Measurements from ENCODE around the gene RSL1D1.
A peak's percentile ranks its signal among the peaks of the same experiment; 100 is the strongest.

Gene RSL1D1

DNA sequence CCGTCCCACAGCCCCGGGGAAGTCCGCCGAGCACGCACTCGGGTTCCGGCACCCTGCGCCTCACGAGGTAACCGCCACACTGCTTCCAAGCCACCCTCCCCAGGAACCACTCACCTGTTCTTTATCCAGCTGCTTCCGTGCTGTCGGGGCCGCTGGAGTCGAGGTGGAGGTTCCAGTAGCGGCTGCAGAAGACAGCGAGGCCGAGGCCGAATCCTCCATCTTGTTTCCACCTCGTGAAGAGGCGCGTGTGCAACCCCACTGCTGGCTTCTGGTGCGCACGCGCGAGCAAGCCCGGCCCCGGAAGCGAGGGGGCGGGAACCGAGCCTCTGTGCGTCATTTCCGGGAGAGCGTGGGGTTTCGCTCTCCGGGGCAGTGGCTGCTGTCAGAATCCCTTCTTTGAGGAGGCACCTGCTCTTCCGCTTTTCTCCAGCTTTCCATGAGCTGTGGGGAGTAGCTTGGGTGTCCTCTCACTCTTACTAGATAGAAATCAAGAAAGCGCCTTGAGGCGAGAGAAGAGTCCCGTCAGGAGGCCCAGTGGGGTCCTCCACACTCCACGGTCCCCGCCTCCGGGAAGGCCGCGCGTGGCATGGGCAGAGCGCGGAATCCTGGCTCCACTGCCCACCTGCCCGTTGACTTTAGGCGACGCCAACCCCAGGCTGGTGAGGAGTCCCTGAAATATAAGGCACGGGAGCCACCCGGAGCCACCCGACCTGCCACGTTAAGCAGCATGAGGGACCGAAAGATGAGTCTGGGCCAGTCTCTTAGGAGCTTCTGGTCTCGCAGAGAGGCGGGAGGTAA is at the start of gene RSL1D1:
Gene RSL1D1, minus strand, starts transcription at position 249 of the 798 bp plus-strand sequence. Its CDS starts 30 bp downstream, at position 219.
- DNase-seq (ENCODE audit: low spot score): peak; percentile 100

DNA sequence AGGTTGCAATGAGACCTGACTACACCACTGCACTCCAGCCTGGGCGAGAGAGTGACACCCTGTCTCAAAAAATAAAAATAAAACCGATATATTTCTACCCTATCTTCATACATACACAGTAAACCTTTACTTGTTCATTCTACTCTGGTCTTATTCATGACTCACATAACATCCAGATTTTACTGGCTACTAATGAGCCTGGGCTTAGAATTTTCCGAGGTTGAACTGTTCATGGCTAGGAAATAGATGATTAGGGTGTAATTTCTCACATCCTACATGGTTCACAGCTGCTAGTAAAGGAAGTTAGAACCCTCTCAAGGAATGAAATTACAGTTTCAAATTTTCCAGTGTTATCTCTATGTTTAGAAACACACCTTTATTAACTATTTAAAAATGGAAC is 49.7 kb upstream of the RSL1D1 start:
- DNase-seq (ENCODE audit: low spot score): peak; percentile 29

- peak; percentile 67 for DNase-seq (ENCODE audit: low spot score)
Measured at GRCh38 chr16:11896486-11897176, 45.3 kb upstream of the RSL1D1 start.

DNA sequence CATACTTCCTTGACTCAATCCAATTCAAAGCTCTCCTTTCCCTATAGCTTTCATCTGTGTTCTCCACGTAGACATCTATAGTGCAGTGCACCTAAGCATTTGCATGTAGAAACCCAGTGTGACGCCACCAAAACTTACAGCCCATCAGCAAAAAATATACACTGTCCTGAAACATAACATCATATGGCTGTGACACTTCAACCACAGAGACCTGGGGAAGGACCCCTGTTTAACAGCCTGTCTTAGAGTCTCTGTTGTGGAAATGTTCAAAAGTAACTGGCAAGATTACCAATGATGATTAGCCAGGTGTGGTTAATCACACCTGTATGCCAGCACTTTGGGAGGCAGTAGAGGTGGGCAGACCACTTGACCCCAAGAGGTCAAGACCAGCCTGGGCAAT is 42.2 kb upstream of the RSL1D1 start:
- no peak for DNase-seq (ENCODE audit: low spot score)

- no peak for DNase-seq (ENCODE audit: low spot score)
Measured at GRCh38 chr16:11892761-11893160, 41.4 kb upstream of the RSL1D1 start.

- no peak for DNase-seq (ENCODE audit: low spot score)
Measured at GRCh38 chr16:11890231-11890965, 39.1 kb upstream of the RSL1D1 start.

GRCh38 chr16:11886881-11887280 is 35.5 kb upstream of the RSL1D1 start:
- DNase-seq (ENCODE audit: low spot score): no peak

- no peak for DNase-seq (ENCODE audit: low spot score)
Measured at GRCh38 chr16:11884035-11884434, 32.7 kb upstream of the RSL1D1 start.

- DNase-seq (ENCODE audit: low spot score): no peak
Measured at GRCh38 chr16:11880007-11880406, 28.7 kb upstream of the RSL1D1 start.

- peak; percentile 10 for DNase-seq (ENCODE audit: low spot score)
Measured at GRCh38 chr16:11877374-11877773, 26.0 kb upstream of the RSL1D1 start.

DNA sequence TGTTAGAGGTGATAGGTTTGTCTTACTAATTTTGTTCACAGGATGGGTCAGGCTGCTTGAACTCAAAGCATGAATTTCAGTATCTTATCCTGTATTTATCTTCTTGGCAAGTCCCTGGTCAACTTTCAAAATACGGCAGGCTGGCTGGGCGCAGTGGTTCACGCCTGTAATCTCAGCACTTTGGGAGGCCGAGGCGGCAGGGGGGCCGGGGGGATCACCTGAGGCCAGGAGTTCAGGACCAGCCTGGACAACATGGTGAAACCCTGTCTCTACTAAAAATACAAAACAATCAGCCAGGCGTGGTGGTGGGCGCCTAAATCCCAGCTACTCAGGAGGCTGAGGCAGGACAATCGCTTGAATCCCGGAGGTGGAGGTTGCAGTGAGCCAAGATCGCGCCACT is 25.0 kb upstream of the RSL1D1 start:
- no peak for DNase-seq (ENCODE audit: low spot score)

- DNase-seq (ENCODE audit: low spot score): no peak
Measured at GRCh38 chr16:11875721-11876120, 24.4 kb upstream of the RSL1D1 start.

GRCh38 chr16:11871193-11871592 is 19.9 kb upstream of the RSL1D1 start:
- no peak for DNase-seq (ENCODE audit: low spot score)

DNA sequence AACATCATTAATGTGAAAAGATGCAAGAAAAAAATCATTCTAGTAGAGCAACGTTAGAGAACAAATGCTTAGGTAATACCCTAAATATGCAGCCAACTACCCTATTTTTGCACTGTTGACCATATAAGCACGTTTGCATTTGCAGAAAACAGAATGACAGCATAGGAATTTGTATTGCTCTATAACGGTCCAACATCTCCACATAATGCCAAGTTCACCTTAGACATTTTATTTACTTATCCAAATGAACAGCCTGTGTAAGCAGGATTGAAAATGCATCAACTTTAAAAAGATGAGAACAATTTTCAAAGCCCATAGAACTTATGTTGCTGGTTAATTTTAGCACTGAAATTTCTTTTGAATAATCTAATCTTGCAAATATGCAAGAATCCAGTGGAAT is 19.1 kb upstream of the RSL1D1 start:
- DNase-seq (ENCODE audit: low spot score): no peak

DNA sequence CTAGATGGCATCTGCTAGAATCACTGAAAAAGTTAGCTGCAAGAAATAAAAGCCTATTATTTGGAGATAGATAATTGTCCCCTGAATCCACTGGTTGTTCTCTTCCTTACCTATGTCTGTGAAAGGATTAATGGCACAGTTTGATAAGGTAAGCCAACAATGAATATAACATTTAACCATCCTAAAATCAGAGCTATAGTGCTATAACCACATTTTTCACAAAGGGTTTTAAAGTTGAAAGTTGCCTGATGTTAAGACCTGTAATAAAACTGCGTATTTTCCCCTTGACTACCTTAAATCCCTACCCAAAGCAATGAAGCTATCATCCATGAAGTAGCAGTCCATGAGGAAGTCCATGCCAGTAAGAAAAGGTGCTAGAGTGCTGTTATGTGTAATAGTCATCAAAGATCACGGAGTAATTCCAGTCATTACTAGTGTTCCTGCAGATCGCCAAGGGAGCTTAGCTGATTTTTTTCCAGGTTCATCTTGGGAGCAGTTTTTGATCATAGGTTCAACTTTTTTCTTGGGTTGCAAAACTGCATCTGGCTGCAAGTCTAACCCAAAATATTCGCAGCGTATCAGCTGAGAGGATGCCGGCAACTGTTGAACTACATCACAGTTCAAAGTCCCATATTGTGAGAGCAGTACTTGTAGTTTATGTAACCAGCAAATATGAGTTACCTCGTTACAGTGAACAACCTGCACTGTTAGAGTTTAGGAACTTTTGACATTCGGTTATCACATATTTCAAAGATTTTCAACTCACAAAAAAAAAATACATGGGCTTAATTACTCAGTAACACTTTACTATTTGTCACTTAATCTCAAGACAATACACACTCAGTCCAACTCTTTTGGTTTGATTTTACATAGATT is 18.2 kb upstream of the RSL1D1 start:
- DNase-seq (ENCODE audit: low spot score): no peak

DNA sequence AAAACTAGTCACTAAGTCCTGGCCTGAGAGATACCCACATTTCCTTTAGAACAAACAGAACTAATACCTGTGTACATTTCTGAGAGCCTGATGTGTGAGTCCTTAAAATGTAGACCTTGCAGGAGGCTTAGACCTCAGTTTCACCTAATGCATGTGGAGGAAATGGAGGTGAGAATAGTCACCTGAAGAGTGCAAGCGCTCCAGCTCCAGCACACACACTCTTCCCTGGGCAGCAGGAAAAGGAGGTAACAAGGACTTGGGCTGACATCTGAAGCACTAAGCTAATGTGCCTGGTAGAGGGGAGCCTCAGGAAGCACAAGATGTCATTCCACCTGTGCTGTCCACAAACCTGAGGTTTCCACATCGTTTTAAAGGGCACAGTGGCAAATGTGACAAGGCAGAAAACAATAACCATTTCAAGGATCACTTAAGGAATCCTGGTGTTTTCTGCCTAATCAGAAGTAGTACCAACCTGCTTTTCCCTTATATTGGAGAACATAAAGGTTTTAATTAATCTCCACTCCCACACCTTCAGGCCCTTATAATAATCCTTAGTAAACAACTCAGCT is 17.2 kb upstream of the RSL1D1 start:
- DNase-seq (ENCODE audit: low spot score): no peak

DNA sequence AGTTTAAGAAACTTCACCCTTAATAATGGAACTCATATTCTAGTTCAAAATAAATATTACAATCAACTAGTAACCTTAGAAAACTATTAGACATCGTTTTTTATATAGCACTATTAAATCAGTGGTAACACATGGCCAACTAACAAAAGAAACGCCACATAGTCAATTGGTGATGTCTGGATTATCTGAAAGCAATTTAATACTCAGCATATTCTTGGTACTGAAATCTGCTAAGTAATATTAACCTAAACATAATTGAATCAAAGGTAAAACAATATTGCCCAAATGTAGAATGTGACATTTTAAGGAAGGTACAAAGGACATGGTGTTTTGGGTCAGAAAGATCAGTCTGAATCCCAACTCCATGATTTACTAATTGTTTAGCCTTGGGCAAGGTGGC is 11.1 kb upstream of the RSL1D1 start:
- DNase-seq (ENCODE audit: low spot score): no peak

GRCh38 chr16:11857161-11857560 is 5.8 kb upstream of the RSL1D1 start:
- DNase-seq (ENCODE audit: low spot score): no peak

GRCh38 chr16:11852092-11852809 is 909 bp upstream of the RSL1D1 start:
- DNase-seq (ENCODE audit: low spot score): no peak

GRCh38 chr16:11848842-11849241 is 2.5 kb downstream of the RSL1D1 start:
- DNase-seq (ENCODE audit: low spot score): no peak

- DNase-seq (ENCODE audit: low spot score): no peak
Measured at GRCh38 chr16:11844499-11844898, 6.8 kb downstream of the RSL1D1 start.
